WTC11 (cell line): Measurements from ENCODE around the gene EMC10.

Experiments
- CTCF ChIP-seq: fragments of 200-600 bp; IDR thresholded peaks from 2 replicates; pipeline ENCODE4 v1.8.0; 2022; ENCODE audit warnings: antibody characterized with exemption
- E2F4 ChIP-seq: sonication (generic); formaldehyde crosslinking; IDR thresholded peaks from 2 replicates; pipeline ENCODE4 v1.8.1; 2022; ENCODE audit warnings: low read depth, mild to moderate bottlenecking, moderate library complexity, missing genetic modification reagents, borderline replicate concordance

- no peak for TF ChIP-seq CTCF
- TF ChIP-seq E2F4 (CRISPR knock-in tag): no peak
Measured at GRCh38 chr19:50488389-50489194, 12.3 kb downstream of the EMC10 start.
